ENCODE data around the gene FBXO40. TPM values are rescaled to one million over a fixed set of nuclear protein-coding genes. Genes with fewer than 3 reads are reported as not detected.

FBXO40 gene
- total RNA-seq, 4 donors from 2014 or later: not detected

- TF ChIP-seq CTCF (IDR thresholded peaks at IDR 0.05): no peak
- no peak for TF ChIP-seq POLR2A (IDR thresholded peaks at IDR 0.05)
- intact Hi-C loops (cut with DNase I): no loop called here
- Histone ChIP-seq H3K4me3 (no peak overlapping the region), H3K9me3 (no peaks in the 10 kb centered on the region), H3K27ac (no peak overlapping the region), H3K36me3 (peaks cover 18 to 100% (median 27%) of the 10 kb centered on the region in 3 donors), H3K27me3 (no peaks in the 10 kb centered on the region), H3K4me1 (no peaks in the 10 kb centered on the region)
- 83 to 97% methylated on average over 2 of the region's 2 CpGs for WGBS, 2 donors
- no peak for DNase-seq
These were observed 84.0 kb downstream of the FBXO40 start for GRCh38 chr3:121677141-121677540.

Small RNAs within 50 kb of the gene (small RNA-seq; reads per million reads assigned to genes)
- 0 reads per million in 4 donors for gene RNU4-62P

Other genes with a start within 250 kb of the FBXO40 start
- gene POLQ, start 47.4 kb upstream of the FBXO40 start, total RNA-seq: 1 to 10 TPM; 2.1 to 8.4 (median 5.3) TPM
- not detected for gene ARGFX, start 25.4 kb upstream of the FBXO40 start, total RNA-seq
- 10 to 100 TPM in 2 of 4 donors, 1 to 10 TPM in 2; 4.4 to 46.7 (median 17.4) TPM for gene HCLS1, start 67.5 kb downstream of the FBXO40 start, total RNA-seq
- 10 to 100 TPM; 34.3 to 55.3 (median 37.1) TPM for gene GOLGB1, start 156.4 kb downstream of the FBXO40 start, total RNA-seq
- gene IQCB1, start 241.7 kb downstream of the FBXO40 start, total RNA-seq: 10 to 100 TPM in 3 of 4 donors, 1 to 10 TPM in 1; 8.2 to 33.8 (median 23.3) TPM
- gene EAF2, start 241.8 kb downstream of the FBXO40 start, total RNA-seq: 1 to 10 TPM; 2.0 to 4.2 (median 2.3) TPM